SJCRH30 (cell line): ENCODE data around the gene AGMO. TPM values are rescaled to one million over a fixed set of nuclear protein-coding genes. Genes with fewer than 3 reads are reported as not detected.

ENCODE experiments used
- DNase-seq, 2 experiments: peaks; one replicate each; pipeline ENCODE4 v3.0.0-alpha.2; 2015 to 2020
- H3K27ac ChIP-seq: fragments of 250-450 bp; sonication (Bioruptor Pico); 2 replicates; pipeline ENCODE4 v1.5.1; 2020; ENCODE audit warnings: mild to moderate bottlenecking, moderate library complexity
- H3K27me3 ChIP-seq: fragments of 250-450 bp; sonication (Bioruptor Pico); 2 replicates; pipeline ENCODE4 v1.5.1; 2020; ENCODE audit warnings: mild to moderate bottlenecking, moderate library complexity
- H3K36me3 ChIP-seq: fragments of 250-450 bp; sonication (Bioruptor Pico); 2 replicates; pipeline ENCODE4 v1.5.1; 2020; ENCODE audit warnings: mild to moderate bottlenecking, moderate library complexity
- H3K4me1 ChIP-seq: fragments of 250-450 bp; sonication (Bioruptor Pico); 2 replicates; pipeline ENCODE4 v1.5.1; 2020; ENCODE audit warnings: mild to moderate bottlenecking, moderate library complexity
- H3K4me3 ChIP-seq: fragments of 250-450 bp; sonication (Bioruptor Pico); 2 replicates; pipeline ENCODE4 v1.5.1; 2020; ENCODE audit warnings: mild to moderate bottlenecking, moderate library complexity
- H3K9me3 ChIP-seq: fragments of 250-450 bp; sonication (Bioruptor Pico); replicated peaks from 2 replicates; pipeline ENCODE4 v1.5.1; 2020; ENCODE audit warnings: mild to moderate bottlenecking, moderate library complexity
- total RNA-seq: library from RNA; depleted of rRNA; stranded (reverse); fragments of >200 nt; shearing (Covaris generic); gene quantifications from 2 replicates; pipeline ENCODE4 v1.2.3, GENCODE V29; 2014

Gene AGMO
- total RNA-seq, 1 experiment from 2014 or later = 0.20 TPM

DNA sequence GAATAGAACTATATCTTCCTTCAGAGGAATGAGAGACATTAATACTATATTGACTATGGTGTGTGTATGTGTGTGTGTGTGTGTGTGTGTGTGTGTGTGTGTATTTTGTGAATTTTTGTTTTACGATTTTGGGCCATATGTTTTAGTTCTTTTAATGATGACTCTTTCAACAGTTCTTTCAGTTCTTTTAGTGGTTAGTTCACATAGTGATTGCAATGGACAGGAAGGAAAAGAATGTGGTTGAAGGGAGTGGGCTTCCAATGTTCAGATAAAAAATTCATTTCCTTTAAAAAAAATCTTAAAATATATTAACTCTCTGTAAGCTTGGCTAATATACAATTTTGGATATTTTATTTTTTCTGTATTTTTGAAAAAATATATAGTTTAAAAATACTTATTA lies 343.6 kb downstream of the AGMO start:
- Histone ChIP-seq H3K4me1 (no peaks in the 10 kb centered on the region), H3K36me3 (no peaks in the 10 kb centered on the region), H3K9me3 (no peaks in the 10 kb centered on the region), H3K4me3 (no peak overlapping the region), H3K27me3 (no peaks in the 10 kb centered on the region; the same call in 1 of the 2 replicates), H3K27ac (no peak overlapping the region)
- no peak for DNase-seq

DNA sequence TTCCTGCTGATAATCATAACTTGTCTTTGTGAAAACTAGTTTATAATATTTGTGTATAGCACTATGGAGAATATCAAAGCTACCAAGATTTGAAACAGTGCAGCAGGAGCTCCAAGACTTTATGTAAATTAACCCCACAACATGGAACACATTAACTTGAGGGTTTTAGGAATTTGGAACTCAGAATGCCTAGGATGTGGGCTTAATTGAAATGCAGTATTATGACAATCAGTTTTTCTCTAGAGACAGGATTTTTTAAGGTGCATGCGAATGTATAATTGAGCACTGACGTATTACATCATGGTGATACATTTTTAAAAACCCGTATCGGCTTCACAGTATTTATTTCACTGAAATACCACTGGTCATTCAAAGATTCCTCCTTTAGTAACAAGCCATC lies 346.2 kb downstream of the AGMO start:
- no peaks in the 10 kb centered on the region; the same call in 1 of the 2 replicates for H3K27me3 ChIP-seq
- H3K27ac ChIP-seq = no peak overlapping the region
- H3K9me3 ChIP-seq = no peaks in the 10 kb centered on the region
- H3K4me1 ChIP-seq = no peaks in the 10 kb centered on the region
- no peaks in the 10 kb centered on the region for H3K36me3 ChIP-seq
- H3K4me3 ChIP-seq = no peak overlapping the region
- DNase-seq = no peak

GRCh38 chr7:15214976-15215375 lies 346.8 kb downstream of the AGMO start:
- DNase-seq = no peak
- Histone ChIP-seq H3K27ac (no peak overlapping the region), H3K27me3 (no peaks in the 10 kb centered on the region; the same call in 1 of the 2 replicates), H3K4me1 (no peaks in the 10 kb centered on the region), H3K4me3 (no peak overlapping the region), H3K36me3 (no peaks in the 10 kb centered on the region), H3K9me3 (no peaks in the 10 kb centered on the region)

DNA sequence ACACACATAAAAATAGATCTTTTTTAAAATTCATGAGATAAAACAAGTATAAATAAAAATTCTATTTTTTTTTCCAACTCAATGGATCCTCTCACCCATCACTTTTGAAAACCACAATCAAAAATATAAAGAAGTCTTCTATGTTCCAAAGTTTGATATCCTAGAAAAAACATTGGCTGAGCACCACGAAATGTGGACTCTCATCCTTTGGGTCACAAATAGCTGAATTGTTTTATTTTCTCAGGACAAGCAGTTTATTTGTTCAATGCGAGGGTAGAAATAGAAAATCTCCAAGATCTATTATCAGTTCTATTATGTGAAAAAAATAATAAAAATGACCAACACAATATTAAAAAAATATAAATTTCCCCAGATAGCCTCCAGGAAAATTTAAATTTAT lies 348.7 kb downstream of the AGMO start:
- Histone ChIP-seq H3K27ac (no peak overlapping the region), H3K36me3 (no peaks in the 10 kb centered on the region), H3K27me3 (no peaks in the 10 kb centered on the region; the same call in 1 of the 2 replicates), H3K4me3 (no peak overlapping the region), H3K9me3 (no peaks in the 10 kb centered on the region), H3K4me1 (no peaks in the 10 kb centered on the region)
- no peak for DNase-seq

DNA sequence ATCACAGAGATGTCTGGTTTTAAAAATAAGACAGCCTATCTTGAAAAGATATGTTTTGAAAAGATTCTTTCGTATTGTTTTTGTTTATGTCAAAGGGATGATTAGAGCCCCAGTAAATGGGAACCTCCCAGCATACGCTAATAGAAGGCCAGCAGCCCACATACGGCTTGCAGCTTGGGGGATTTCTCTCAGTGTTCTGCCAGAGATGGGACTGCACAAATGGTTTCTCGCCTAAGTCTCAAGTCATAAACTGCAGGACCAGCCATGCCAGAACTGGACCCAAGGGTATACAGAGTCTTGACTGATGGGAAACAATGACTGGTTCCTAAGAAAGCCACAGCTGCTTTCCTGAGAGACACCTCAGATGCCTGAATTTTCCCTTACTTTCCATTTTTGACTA lies 352.4 kb downstream of the AGMO start:
- Histone ChIP-seq H3K27ac (no peak overlapping the region), H3K27me3 (peaks cover 5% of the 10 kb centered on the region), H3K4me1 (no peaks in the 10 kb centered on the region), H3K9me3 (no peaks in the 10 kb centered on the region), H3K36me3 (no peaks in the 10 kb centered on the region), H3K4me3 (no peak overlapping the region)
- no peak for DNase-seq

GRCh38 chr7:15204421-15204820 lies 357.4 kb downstream of the AGMO start:
- DNase-seq = no peak
- Histone ChIP-seq H3K4me3 (no peak overlapping the region), H3K36me3 (no peaks in the 10 kb centered on the region), H3K9me3 (no peaks in the 10 kb centered on the region), H3K27me3 (peaks cover 5% of the 10 kb centered on the region; the same call in 1 of the 2 replicates), H3K4me1 (no peaks in the 10 kb centered on the region), H3K27ac (no peak overlapping the region)

DNA sequence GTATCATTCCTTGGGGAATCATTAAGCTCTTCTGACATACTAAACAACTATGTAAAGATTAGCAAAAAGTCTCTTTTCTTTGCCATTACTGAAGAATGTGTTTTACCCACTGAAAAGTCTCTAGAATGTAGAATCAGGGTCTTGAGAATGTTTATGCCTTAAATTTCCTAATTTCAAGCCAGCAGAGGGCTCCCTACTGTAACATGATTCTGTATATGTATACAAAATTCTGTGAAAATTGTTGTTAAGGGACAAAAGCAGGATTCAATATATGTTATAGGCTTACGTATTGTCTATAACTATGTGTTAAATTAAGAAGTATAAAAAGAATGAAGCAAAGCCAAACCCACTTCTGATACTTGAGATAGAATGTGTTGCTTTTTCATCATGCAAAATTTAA lies 362.3 kb downstream of the AGMO start:
- H3K27me3 ChIP-seq = no peaks in the 10 kb centered on the region
- DNase-seq = peak in 1 of 2 experiments; percentile 15
- no peak overlapping the region for H3K4me3 ChIP-seq
- H3K36me3 ChIP-seq = no peaks in the 10 kb centered on the region
- no peaks in the 10 kb centered on the region for H3K9me3 ChIP-seq
- no peaks in the 10 kb centered on the region for H3K4me1 ChIP-seq
- H3K27ac ChIP-seq = no peak overlapping the region

GRCh38 chr7:15197042-15197977 lies 364.5 kb downstream of the AGMO start:
- H3K9me3 ChIP-seq = no peaks in the 10 kb centered on the region
- no peak overlapping the region for H3K27ac ChIP-seq
- H3K4me3 ChIP-seq = no peak overlapping the region
- H3K36me3 ChIP-seq = no peaks in the 10 kb centered on the region
- DNase-seq = no peak
- H3K27me3 ChIP-seq = no peaks in the 10 kb centered on the region
- H3K4me1 ChIP-seq = no peaks in the 10 kb centered on the region

DNA sequence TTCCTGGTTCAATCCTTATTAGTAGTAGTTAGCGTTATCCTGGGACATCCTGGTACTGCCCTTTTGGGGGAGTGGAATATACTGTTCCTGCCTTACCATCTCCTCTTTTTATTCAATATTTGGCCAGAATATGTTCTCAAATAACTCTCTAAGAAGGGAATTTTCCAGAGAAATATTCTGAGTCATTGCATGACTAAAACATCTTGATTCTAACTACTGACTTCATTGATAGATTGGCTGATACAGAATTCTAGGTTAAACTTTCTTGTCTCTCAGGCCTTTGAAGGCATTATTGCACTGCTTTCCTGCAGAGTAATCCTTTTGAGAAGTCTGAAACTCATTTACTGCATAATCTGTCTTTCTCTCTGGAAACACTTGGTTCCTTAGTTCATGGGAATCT lies 383.8 kb downstream of the AGMO start:
- H3K4me3 ChIP-seq = no peak overlapping the region
- DNase-seq = no peak
- no peaks in the 10 kb centered on the region for H3K36me3 ChIP-seq
- H3K27ac ChIP-seq = no peak overlapping the region
- no peaks in the 10 kb centered on the region for H3K27me3 ChIP-seq
- H3K4me1 ChIP-seq = no peaks in the 10 kb centered on the region
- H3K9me3 ChIP-seq = no peaks in the 10 kb centered on the region

DNA sequence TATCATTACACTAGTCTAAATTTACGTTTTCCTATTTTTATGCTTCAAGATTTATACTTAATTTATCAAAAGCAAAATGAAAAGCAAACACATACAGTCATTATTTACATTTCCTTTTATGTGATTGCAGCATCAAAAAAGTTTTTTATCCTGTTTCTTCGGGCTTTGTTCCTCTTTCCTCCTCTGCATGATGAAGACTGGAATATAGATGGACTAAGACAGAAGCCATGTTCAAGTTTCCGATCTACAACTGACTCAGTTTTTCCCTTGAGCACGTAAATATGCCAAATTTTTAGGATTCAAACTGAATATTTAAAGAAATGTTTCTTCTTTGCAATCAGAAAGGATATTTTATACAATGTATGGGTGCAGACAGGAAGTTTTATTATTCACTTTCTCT lies 385.7 kb downstream of the AGMO start:
- no peak for DNase-seq
- H3K4me3 ChIP-seq = no peak overlapping the region
- H3K9me3 ChIP-seq = no peaks in the 10 kb centered on the region
- H3K36me3 ChIP-seq = no peaks in the 10 kb centered on the region
- no peak overlapping the region for H3K27ac ChIP-seq
- no peaks in the 10 kb centered on the region for H3K27me3 ChIP-seq
- no peaks in the 10 kb centered on the region for H3K4me1 ChIP-seq

GRCh38 chr7:15175152-15175551 lies 386.7 kb downstream of the AGMO start:
- H3K4me1 ChIP-seq = no peaks in the 10 kb centered on the region
- no peak overlapping the region for H3K4me3 ChIP-seq
- no peak for DNase-seq
- H3K36me3 ChIP-seq = no peaks in the 10 kb centered on the region
- no peaks in the 10 kb centered on the region for H3K27me3 ChIP-seq
- no peak overlapping the region for H3K27ac ChIP-seq
- no peaks in the 10 kb centered on the region for H3K9me3 ChIP-seq

- no peaks in the 10 kb centered on the region for H3K27me3 ChIP-seq
- no peaks in the 10 kb centered on the region for H3K9me3 ChIP-seq
- no peak overlapping the region for H3K4me3 ChIP-seq
- H3K36me3 ChIP-seq = no peaks in the 10 kb centered on the region
- no peak for DNase-seq
- no peaks in the 10 kb centered on the region for H3K4me1 ChIP-seq
- no peak overlapping the region for H3K27ac ChIP-seq
Measured at GRCh38 chr7:15174485-15174884, 387.3 kb downstream of the AGMO start.

DNA sequence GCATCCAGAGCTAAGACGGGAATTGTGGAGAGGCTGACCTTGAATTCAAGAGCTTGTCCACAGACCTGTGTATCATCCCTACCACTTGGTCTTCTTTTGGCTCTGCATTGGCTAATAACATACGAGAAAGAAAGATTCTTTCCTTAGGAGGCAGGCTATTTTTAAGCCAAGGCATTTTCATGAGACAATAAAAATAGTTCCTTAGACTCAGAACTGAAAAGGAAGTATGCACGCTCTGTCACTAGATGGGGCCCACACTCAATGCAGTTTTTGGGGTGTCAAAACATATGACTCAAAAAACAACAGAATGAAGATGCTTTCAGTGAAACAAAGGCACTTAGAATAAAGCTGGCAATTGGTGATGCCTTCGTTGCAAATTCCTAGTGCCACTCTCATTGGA lies 393.3 kb downstream of the AGMO start:
- Histone ChIP-seq H3K4me1 (no peaks in the 10 kb centered on the region), H3K27ac (no peak overlapping the region), H3K9me3 (no peaks in the 10 kb centered on the region; the same call in 1 of the 2 replicates), H3K36me3 (no peaks in the 10 kb centered on the region), H3K27me3 (no peaks in the 10 kb centered on the region), H3K4me3 (no peak overlapping the region)
- no peak for DNase-seq

GRCh38 chr7:15167912-15168311 lies 393.9 kb downstream of the AGMO start:
- Histone ChIP-seq H3K36me3 (no peaks in the 10 kb centered on the region), H3K27ac (no peak overlapping the region), H3K27me3 (no peaks in the 10 kb centered on the region), H3K4me1 (no peaks in the 10 kb centered on the region), H3K9me3 (no peaks in the 10 kb centered on the region; the same call in 1 of the 2 replicates), H3K4me3 (no peak overlapping the region)
- DNase-seq = no peak

DNA sequence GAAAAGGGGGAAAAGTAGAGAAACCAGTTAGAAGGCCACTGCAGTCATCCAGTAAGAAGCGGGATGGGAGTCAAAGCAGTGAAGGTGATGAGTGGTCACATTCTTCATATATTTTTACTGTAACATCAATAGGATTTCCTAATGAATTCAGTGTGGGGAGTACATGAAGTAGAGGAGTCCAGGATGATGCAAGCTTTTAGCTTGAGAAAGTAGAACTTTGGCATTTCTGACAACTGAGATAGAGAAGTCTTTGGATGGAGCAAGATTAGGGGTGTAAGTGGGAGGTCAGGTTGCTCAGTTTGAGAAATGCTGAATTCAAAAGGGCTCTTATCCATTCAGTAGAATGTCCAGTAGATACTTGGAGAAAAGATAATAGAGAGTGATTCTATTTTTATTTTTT lies 395.2 kb downstream of the AGMO start:
- no peaks in the 10 kb centered on the region for H3K27me3 ChIP-seq
- H3K36me3 ChIP-seq = no peaks in the 10 kb centered on the region
- no peaks in the 10 kb centered on the region for H3K4me1 ChIP-seq
- H3K9me3 ChIP-seq = no peaks in the 10 kb centered on the region; the same call in 1 of the 2 replicates
- H3K27ac ChIP-seq = no peak overlapping the region
- H3K4me3 ChIP-seq = no peak overlapping the region
- DNase-seq = no peak

GRCh38 chr7:15159261-15159660 lies 402.6 kb downstream of the AGMO start:
- Histone ChIP-seq H3K9me3 (no peaks in the 10 kb centered on the region; the same call in none of the 2 replicates), H3K4me1 (no peaks in the 10 kb centered on the region), H3K4me3 (no peak overlapping the region), H3K36me3 (no peaks in the 10 kb centered on the region), H3K27me3 (no peaks in the 10 kb centered on the region), H3K27ac (no peak overlapping the region)
- DNase-seq = no peak
